ENCODE measurements around the gene TPM2.

GRCh38 chr9:35691757-35692301 lies 2.1 kb upstream of the TPM2 start:
- TF ChIP-seq EZH2 (IDR thresholded peaks at IDR 0.05; ENCODE audit: borderline replicate concordance, low read length) (no peak), CTCF (conservative IDR thresholded peaks at IDR 0.05 in 1 of 2, IDR thresholded peaks at IDR 0.05 in 1 of 2; ENCODE audit: extremely low read depth in 1 of 2, insufficient read depth in 1 of 2, low read depth in 1 of 2, low read length in 2 of 2) (no peak)
